Stimulated activated naive CD8-positive, alpha-beta T cell treated with anti-CD3 and anti-CD28 coated beads, Interleukin-15, amount 100 ng/mL, for 72 hours (primary cell): ENCODE data around the gene IFNG-AS1.

ENCODE experiments used
- ATAC-seq: fragments of 150-1000 bp; cut with Tn5 transposase; 2 replicates; pipeline ENCODE4 v1.10.0; 2021; ENCODE audit warnings: mild to moderate bottlenecking, moderate library complexity
- DNase-seq, 2 donors: peaks; one replicate each; pipeline ENCODE4 v3.0.0; 2021 to 2022
- H3K27ac Mint-ChIP-seq, 2 donors: one replicate each; pipeline ENCODE4 v1.8.0; 2022; ENCODE audit warnings: mild to moderate bottlenecking in 2 of 2, mixed read lengths in 2 of 2, moderate library complexity in 2 of 2
- H3K27me3 Mint-ChIP-seq: one replicate; pipeline ENCODE4 v1.8.0; 2022; ENCODE audit warnings: mixed read lengths
- H3K4me1 Mint-ChIP-seq: one replicate; pipeline ENCODE4 v1.8.0; 2022; ENCODE audit warnings: mild to moderate bottlenecking, mixed read lengths
- H3K4me3 Mint-ChIP-seq, 2 donors: one replicate each; pipeline ENCODE4 v1.8.0; 2022; ENCODE audit warnings: mild to moderate bottlenecking in 2 of 2, mixed read lengths in 2 of 2, moderate library complexity in 1 of 2
- H3K9me3 Mint-ChIP-seq, 2 donors: one replicate each; pipeline ENCODE4 v1.8.0; 2022; ENCODE audit warnings: mixed read lengths in 2 of 2

Gene IFNG-AS1

GRCh38 chr12:68042212-68042699 lies 53.0 kb downstream of the IFNG-AS1 start:
- Mint-ChIP-seq H3K27ac (peak overlapping the region; percentile 77 to 94), H3K4me3 (peak overlapping the region; percentile 1 to 55), H3K27me3 (no peaks in the 10 kb centered on the region), H3K9me3 (peaks cover 0 to 11% of the 10 kb centered on the region in 2 donors), H3K4me1 (peaks cover 52% of the 10 kb centered on the region)
- ATAC-seq (peak; percentile 84), DNase-seq (peak; percentile 26 to 69)

GRCh38 chr12:68043435-68043834 lies 54.2 kb downstream of the IFNG-AS1 start:
- peaks cover 40% of the 10 kb centered on the region for H3K4me1 Mint-ChIP-seq
- H3K27me3 Mint-ChIP-seq, result no peaks in the 10 kb centered on the region
- DNase-seq (no peak), ATAC-seq (peak; percentile 13)
- H3K27ac Mint-ChIP-seq, result peak overlapping the region in 1 of 2 donors; percentile 16
- H3K4me3 Mint-ChIP-seq, result no peak overlapping the region
- peaks cover 0 to 11% of the 10 kb centered on the region in 2 donors for H3K9me3 Mint-ChIP-seq

DNA sequence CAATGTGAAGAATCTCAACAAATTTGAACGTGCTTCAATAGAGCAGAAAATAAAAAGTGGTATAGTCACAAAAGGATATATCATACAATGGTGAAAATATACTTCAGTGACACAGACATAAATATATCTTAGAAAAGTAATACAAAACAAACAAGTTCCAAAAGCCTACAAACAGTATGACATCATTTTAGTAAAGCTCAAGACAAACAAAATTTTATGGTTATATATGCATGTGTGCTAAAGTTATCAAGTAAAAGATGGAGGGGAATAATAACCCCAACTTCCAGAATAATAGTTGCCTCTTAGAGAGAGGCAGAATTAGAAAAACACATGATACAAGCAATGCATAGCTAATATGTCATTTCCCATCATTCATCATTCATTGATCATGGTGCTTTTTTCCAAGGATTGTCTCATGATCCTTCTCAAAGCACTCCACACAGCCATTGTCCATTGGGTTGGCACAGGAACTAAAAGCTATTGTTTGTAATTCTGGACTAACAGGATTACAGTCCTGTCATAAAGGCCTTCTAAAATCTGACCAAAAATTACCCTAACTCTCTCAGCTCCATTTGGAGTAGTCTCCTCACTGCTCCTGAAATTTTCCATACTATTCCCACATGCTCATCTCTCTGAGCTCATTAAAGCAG lies 59.5 kb downstream of the IFNG-AS1 start:
- H3K27ac Mint-ChIP-seq, result no peak overlapping the region
- peaks cover 0 to 4% of the 10 kb centered on the region in 2 donors for H3K9me3 Mint-ChIP-seq
- DNase-seq, result no peak
- no peaks in the 10 kb centered on the region for H3K4me1 Mint-ChIP-seq
- no peak overlapping the region for H3K4me3 Mint-ChIP-seq
- no peaks in the 10 kb centered on the region for H3K27me3 Mint-ChIP-seq
- ATAC-seq, result no peak

DNA sequence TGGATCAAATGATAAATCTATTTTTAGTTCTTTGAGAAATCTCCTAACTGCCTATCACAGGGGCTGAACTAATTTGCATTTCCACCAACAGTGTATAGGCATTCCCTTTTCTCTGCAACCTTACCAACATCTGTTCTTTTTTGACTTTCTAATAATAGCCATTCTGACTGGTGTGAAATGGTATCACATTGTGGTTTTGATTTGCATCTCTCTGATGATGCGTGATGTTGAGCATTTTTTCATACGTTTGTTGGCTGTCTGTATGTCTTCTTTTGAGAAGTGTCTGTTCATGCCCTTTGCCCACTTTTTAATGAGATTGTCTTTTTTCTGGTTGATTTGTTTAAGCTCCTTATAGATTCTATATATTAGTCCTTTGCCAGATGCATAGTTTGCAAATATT lies 67.1 kb downstream of the IFNG-AS1 start:
- no peak overlapping the region for H3K4me3 Mint-ChIP-seq
- no peaks in the 10 kb centered on the region for H3K27me3 Mint-ChIP-seq
- ATAC-seq, result no peak
- peaks cover 35 to 49% of the 10 kb centered on the region in 2 donors for H3K9me3 Mint-ChIP-seq
- H3K4me1 Mint-ChIP-seq, result no peaks in the 10 kb centered on the region
- no peak overlapping the region for H3K27ac Mint-ChIP-seq
- DNase-seq, result no peak

DNA sequence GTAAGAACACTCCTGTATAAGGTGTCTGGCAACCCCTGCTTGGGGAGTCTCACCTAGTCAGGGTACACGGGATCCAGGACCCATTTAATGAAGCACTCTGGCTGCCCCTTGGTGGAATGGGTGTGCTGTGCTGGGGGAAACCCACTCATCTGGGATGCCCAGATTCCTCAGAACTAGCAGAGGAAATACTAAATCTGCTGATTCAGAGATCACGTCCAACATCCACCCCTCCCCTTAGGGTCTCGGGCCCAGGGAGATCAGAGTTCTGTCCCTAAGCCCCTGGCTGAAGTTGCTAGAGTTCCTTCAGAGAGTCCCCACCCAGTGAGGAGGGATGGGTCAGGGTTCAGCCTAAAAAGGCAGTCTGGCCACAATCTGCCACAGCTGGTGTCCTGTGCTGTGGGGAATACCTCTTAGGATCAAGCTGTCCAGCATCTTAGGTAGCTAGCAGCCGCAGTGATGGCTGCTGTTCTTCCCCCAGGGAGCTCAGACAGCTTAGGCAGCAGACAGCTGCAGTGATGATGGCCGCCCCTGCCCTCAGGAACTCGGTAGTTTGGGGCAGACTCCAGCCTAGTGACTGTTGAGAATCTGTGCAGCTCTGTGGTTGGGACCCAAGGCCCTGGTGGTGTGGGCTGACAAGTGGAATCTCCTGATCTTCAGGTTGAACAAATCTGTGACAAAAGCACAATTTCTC lies 74.8 kb downstream of the IFNG-AS1 start:
- H3K9me3 Mint-ChIP-seq, result peaks cover 46 to 68% of the 10 kb centered on the region in 2 donors
- no peak for DNase-seq
- H3K27ac Mint-ChIP-seq, result no peak overlapping the region
- peaks cover 17% of the 10 kb centered on the region for H3K4me1 Mint-ChIP-seq
- ATAC-seq, result no peak
- H3K4me3 Mint-ChIP-seq, result no peak overlapping the region
- H3K27me3 Mint-ChIP-seq, result no peaks in the 10 kb centered on the region

DNA sequence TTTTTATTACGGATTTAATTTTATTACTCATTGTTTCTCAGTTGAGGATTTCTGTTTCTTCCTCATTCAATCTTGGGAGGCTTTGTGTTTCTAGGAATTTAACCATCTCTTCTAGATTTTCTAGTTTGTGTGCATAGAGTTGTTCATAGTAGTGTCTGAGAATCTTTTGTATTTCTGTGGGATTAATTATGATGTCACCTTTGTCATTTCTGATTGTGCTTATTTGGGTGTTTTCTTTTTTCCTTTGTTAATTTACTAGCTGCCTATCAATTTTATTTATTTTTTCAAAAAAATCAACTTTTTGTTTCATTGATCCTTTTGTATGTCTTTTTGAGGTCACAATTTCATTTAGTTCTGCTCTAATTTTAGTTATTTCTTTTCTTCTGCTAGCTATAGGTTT lies 75.9 kb downstream of the IFNG-AS1 start:
- Mint-ChIP-seq H3K27me3 (no peaks in the 10 kb centered on the region), H3K9me3 (peaks cover 47 to 58% of the 10 kb centered on the region in 2 donors), H3K4me1 (peaks cover 24% of the 10 kb centered on the region), H3K27ac (no peak overlapping the region), H3K4me3 (no peak overlapping the region)
- ATAC-seq (no peak), DNase-seq (no peak)

DNA sequence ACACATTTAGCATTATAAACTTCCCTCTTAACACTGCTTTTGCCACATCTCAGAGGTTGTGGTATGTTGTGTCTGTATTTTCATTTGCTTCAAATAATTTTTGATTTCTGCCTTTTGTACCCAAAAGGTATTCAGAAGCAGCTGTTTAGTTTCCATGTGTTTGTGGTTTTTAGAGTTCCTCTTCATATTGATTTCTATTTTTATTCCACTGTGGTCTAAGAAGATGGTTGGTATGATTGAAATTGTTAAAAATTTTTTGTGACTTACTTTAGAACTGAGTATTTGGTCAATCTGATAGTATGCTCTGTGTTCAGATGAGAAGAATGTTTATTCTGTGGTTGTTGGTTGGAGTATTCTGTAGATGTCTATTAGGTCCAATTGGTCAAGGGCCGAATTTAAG lies 76.4 kb downstream of the IFNG-AS1 start:
- Mint-ChIP-seq H3K4me1 (peaks cover 24% of the 10 kb centered on the region), H3K9me3 (peaks cover 45 to 53% of the 10 kb centered on the region in 2 donors), H3K4me3 (no peak overlapping the region), H3K27ac (no peak overlapping the region), H3K27me3 (no peaks in the 10 kb centered on the region)
- DNase-seq (no peak), ATAC-seq (no peak)

DNA sequence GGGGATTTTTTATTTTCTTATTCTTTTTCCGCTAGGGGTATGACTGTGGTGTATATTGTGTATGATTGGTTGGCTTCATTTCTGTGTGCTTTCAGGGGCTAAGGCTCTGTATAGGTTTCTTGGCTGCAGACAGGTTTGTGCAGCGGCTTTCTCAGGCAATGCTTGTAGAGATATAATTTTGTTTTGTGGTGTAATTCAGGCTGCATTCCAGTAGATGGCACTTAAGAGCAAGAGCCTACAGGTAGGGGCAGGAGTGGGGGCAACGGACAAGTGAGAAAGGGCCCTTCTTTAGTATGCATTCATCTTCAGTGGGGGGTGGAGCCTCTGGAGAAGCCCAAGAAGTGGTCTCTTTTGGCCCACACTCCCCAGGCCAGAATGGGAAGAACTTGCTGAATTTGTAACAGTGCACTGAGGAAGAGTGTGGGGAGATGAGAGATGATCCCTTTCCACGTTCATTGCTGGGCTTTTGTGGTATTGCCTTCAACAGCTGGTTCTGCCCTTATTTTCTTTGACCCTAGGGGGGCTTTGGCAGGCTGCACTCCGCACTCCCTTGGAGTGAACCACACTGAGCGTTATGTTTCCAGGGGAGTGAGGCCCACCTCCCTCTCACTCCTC lies 78.6 kb downstream of the IFNG-AS1 start:
- H3K27ac Mint-ChIP-seq, result no peak overlapping the region
- H3K4me1 Mint-ChIP-seq, result peaks cover 24% of the 10 kb centered on the region
- no peak for ATAC-seq
- DNase-seq, result no peak
- H3K9me3 Mint-ChIP-seq, result peaks cover 28 to 31% of the 10 kb centered on the region in 2 donors
- H3K4me3 Mint-ChIP-seq, result no peak overlapping the region
- no peaks in the 10 kb centered on the region for H3K27me3 Mint-ChIP-seq

GRCh38 chr12:68069275-68069674 lies 80.0 kb downstream of the IFNG-AS1 start:
- Mint-ChIP-seq H3K27ac (no peak overlapping the region), H3K27me3 (no peaks in the 10 kb centered on the region), H3K4me1 (peaks cover 24% of the 10 kb centered on the region), H3K4me3 (no peak overlapping the region), H3K9me3 (peaks cover 27 to 28% of the 10 kb centered on the region in 2 donors)
- ATAC-seq, result no peak
- no peak for DNase-seq
